Effector memory CD8-positive, alpha-beta T cell (primary cell): ENCODE data around the gene FLT3.
"Not testable (repeated sequence)": the region's sequence is repeated elsewhere in the genome, so short reads cannot be mapped to it uniquely, and the experiment has no call there.

Source experiments
- ATAC-seq: fragments of 150-1000 bp; cut with Tn5 transposase; replicated peaks from 2 replicates; pipeline ENCODE4 v1.10.0; 2021; ENCODE audit warnings: mild to moderate bottlenecking, moderate library complexity
- DNase-seq, 3 experiments: peaks; one replicate each; pipeline ENCODE4 v3.0.0; 2021
- H3K27ac Mint-ChIP-seq, 2 donors: one replicate each; pipeline ENCODE4 v1.8.0; 2022; ENCODE audit warnings: mild to moderate bottlenecking in 2 of 2, mixed read lengths in 2 of 2, moderate library complexity in 2 of 2
- H3K27me3 Mint-ChIP-seq, 2 donors: one replicate each; pipeline ENCODE4 v1.8.0; 2022; ENCODE audit warnings: mixed read lengths in 2 of 2
- H3K36me3 Mint-ChIP-seq: one replicate; pipeline ENCODE4 v1.8.0; 2022; ENCODE audit warnings: mild to moderate bottlenecking, moderate library complexity, mixed read lengths; ENCODE audit not compliant: insufficient read depth
- H3K4me1 Mint-ChIP-seq, 2 donors: one replicate each; pipeline ENCODE4 v1.8.0; 2022; ENCODE audit warnings: low read depth in 2 of 2, mixed read lengths in 2 of 2
- H3K4me3 Mint-ChIP-seq, 2 donors: one replicate each; pipeline ENCODE4 v1.8.0; 2022; ENCODE audit warnings: mild to moderate bottlenecking in 2 of 2, mixed read lengths in 2 of 2, moderate library complexity in 2 of 2
- H3K9me3 Mint-ChIP-seq, 2 donors: one replicate each; pipeline ENCODE4 v1.8.0; 2022; ENCODE audit warnings: mixed read lengths in 2 of 2

Gene FLT3

DNA sequence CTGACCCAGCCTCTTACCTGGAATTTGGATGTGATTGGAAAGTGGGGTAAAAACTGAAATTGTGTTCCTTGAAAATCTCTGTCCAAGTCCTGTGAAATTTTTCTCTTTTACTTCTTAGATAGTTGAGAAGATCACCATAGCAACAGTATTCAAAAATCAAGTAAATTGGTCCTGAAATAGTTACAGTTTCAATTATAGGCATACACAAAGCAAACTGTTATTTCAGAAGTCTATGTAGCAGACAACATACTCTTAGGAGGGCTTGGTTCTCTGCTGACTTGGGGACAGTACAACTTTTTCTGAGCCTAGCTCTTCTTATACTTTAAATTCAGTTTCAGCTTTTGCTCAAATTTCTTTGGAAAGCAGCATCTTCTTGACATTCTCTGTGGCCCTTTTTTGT lies 73.3 kb downstream of the FLT3 start:
- no peak overlapping the region for H3K27ac Mint-ChIP-seq
- no peak overlapping the region for H3K4me3 Mint-ChIP-seq
- no peaks in the 10 kb centered on the region for H3K9me3 Mint-ChIP-seq
- DNase-seq, result no peak
- no peak for ATAC-seq
- H3K4me1 Mint-ChIP-seq, result peaks cover 1 to 5% of the 10 kb centered on the region in 2 donors
- H3K36me3 Mint-ChIP-seq, result peaks cover 3% of the 10 kb centered on the region
- peaks cover 28 to 40% of the 10 kb centered on the region in 2 donors for H3K27me3 Mint-ChIP-seq

DNA sequence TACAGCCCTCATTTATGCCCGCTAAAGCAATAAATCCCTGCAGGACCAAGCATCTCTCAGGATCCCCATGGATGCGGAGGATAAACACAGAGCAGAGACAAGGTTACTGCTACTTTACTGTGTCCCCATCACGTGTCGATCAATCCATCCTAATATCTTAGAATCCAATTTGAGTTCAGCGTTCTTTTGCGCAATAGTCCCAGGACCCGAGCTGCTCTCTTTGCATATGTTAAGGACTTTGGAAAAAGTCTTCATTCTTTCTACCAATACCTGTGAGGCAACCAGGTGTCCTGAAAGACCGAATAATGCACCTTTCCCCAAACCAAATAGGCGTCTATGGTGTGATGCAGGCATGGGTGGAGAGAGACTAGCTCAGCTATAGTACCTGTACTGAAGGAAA lies 73.9 kb downstream of the FLT3 start:
- Mint-ChIP-seq H3K9me3 (no peaks in the 10 kb centered on the region), H3K27ac (no peak overlapping the region), H3K4me1 (peaks cover 0 to 5% of the 10 kb centered on the region in 2 donors), H3K4me3 (no peak overlapping the region), H3K36me3 (peaks cover 3% of the 10 kb centered on the region), H3K27me3 (peaks cover 22 to 35% of the 10 kb centered on the region in 2 donors)
- ATAC-seq, result no peak
- no peak for DNase-seq

DNA sequence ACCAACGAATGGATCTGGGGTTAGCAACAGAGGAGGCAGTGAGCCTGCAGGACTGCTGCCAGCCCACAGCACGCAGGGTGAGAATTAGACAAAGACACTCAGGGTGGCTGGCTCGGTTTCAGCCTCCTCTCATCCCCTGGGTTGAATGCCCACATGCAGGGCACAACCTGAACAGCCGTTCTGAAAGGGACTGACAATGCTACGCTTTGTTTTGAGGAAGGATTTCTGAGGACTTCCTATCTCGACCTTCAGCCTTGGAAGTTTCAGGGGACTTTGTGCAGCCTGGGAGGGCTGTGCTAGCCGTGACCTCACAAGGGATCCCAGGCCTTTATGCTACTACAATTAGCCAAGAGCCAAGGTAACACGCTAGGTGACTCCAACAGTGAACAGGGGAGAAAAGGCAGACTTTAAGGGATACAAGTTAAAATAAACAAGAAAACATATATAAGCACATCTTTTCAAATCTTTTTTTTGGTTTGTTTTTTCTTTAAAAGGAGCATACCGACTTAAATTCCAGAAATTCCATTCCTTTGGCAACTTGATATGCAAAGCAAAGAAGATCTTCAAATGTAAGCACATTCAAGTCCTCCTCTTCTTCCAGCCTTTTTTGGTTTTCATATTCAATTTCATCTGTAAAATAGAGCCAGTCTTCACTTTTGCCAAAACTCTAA lies 77.4 kb downstream of the FLT3 start:
- DNase-seq (no peak), ATAC-seq (no peak)
- H3K4me1 Mint-ChIP-seq, result no peaks in the 10 kb centered on the region
- no peak overlapping the region for H3K4me3 Mint-ChIP-seq
- H3K27ac Mint-ChIP-seq, result no peak overlapping the region
- no peaks in the 10 kb centered on the region for H3K9me3 Mint-ChIP-seq
- peaks cover 3% of the 10 kb centered on the region for H3K36me3 Mint-ChIP-seq
- H3K27me3 Mint-ChIP-seq, result peaks cover 23 to 28% of the 10 kb centered on the region in 2 donors

DNA sequence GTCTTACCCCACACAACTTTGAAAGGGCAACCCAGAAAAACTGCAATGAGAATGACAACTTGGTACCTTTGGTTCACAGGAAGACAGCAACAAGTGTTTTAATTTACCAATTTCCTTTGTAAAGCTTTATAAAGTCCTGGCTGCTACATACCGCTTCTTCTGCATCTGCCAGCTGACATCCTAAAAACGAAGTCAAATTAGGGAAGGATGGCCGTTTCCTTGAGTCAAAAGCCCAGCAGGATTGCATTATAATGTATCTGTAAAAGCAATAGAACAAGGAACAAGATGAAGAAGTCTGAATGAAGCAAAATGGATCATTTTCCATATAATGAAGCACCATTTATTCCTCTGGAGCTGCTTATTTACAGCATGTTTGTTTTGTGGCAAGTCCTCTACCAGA lies 86.1 kb downstream of the FLT3 start:
- Mint-ChIP-seq H3K36me3 (no peaks in the 10 kb centered on the region), H3K27ac (no peak overlapping the region), H3K4me1 (peaks cover 0 to 2% of the 10 kb centered on the region in 2 donors), H3K9me3 (no peaks in the 10 kb centered on the region), H3K27me3 (peaks cover 36 to 58% of the 10 kb centered on the region in 2 donors), H3K4me3 (no peak overlapping the region)
- DNase-seq (no peak), ATAC-seq (no peak)

DNA sequence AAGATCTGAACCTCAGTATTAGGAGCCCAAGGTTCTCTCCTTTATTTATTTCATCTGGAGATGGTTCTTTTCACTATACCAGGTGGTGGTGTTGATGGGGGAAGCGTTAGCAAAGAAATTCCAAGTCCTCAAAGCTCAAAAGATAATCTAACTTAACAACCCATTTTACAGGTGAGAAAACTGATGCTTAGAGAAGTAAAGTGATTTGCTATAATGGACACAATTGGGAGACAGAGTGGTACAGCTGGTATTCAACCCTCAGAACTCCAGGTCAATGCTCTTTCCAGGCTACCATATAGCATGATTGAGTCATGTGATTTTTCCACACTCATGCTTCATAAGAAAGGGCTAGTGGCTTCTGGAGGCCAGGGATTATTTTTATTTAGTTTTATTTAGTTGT lies 86.9 kb downstream of the FLT3 start:
- ATAC-seq, result no peak
- Mint-ChIP-seq H3K27me3 (peaks cover 38 to 51% of the 10 kb centered on the region in 2 donors), H3K27ac (no peak overlapping the region), H3K9me3 (no peaks in the 10 kb centered on the region), H3K36me3 (no peaks in the 10 kb centered on the region), H3K4me3 (no peak overlapping the region), H3K4me1 (peaks cover 0 to 2% of the 10 kb centered on the region in 2 donors)
- DNase-seq, result no peak

DNA sequence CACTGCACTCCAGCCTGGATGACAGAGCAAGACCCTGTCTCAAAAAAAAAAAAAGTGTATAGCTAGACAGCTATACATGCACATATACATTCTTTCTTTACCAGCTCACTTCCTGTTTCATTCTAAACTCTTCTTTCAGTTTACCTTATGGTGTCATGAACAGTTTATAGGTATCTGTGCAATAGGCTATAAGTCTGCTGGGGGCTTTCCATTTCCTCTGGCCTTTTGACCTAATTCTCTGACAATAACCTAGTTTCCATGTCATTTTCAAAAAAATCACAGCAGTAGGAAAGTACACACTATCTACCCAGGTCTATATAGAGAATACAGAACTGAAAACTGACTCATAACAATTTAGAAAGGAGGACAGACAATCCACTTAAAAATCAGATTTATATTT lies 87.5 kb downstream of the FLT3 start:
- ATAC-seq (peak; percentile 26), DNase-seq (no peak)
- Mint-ChIP-seq H3K4me1 (peaks cover 0 to 2% of the 10 kb centered on the region in 2 donors), H3K27me3 (peaks cover 38 to 48% of the 10 kb centered on the region in 2 donors), H3K9me3 (no peaks in the 10 kb centered on the region), H3K36me3 (peaks cover 1% of the 10 kb centered on the region), H3K4me3 (no peak overlapping the region), H3K27ac (no peak overlapping the region)

DNA sequence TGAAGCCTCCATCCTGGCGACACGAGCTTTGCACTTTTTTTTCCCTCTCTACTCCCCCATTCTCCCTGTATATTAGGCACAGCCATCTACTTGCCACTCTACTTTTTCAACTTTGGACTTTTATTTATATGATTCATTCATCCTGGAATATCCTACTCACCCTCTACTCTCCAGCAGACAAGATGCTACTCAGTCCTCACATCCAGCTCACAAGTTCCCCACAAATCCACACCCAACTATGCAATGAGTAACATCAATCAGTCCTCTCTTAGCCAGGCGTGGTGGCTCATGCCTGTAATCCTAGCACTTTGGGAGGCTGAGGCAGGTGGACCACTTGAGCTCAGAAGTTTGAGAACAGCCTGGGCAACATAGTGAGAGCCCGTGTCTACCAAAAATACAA lies 88.0 kb downstream of the FLT3 start:
- H3K27ac Mint-ChIP-seq, result no peak overlapping the region
- no peak for DNase-seq

DNA sequence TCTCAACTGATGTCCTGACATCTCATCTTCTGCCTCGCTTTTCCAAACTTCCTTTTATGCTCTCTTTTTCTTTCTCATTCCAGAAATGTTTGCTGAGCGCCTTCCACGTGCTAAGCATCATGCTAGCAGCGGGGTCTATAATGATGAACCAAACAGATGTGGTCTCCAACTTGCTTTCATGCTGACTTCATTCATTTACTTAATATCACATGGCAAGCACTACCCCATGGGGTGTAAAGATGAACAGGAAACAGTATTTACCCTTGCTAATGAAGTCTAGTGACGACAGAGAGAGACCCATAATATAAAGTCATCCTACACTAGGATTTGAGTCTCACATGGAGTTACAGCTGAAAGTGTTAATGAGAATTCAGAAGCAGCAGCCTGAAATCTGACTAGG lies 90.3 kb downstream of the FLT3 start:
- peaks cover 0 to 2% of the 10 kb centered on the region in 2 donors for H3K4me1 Mint-ChIP-seq
- peaks cover 28 to 36% of the 10 kb centered on the region in 2 donors for H3K27me3 Mint-ChIP-seq
- DNase-seq (no peak), ATAC-seq (no peak)
- no peak overlapping the region for H3K27ac Mint-ChIP-seq
- H3K4me3 Mint-ChIP-seq, result no peak overlapping the region
- H3K9me3 Mint-ChIP-seq, result no peaks in the 10 kb centered on the region
- H3K36me3 Mint-ChIP-seq, result peaks cover 4% of the 10 kb centered on the region

More for the DNA sequence above, 88.0 kb downstream of the FLT3 start:
- Mint-ChIP-seq H3K4me3 (no peak overlapping the region), H3K9me3 (no peaks in the 10 kb centered on the region), H3K4me1 (peaks cover 0 to 2% of the 10 kb centered on the region in 2 donors), H3K27me3 (peaks cover 38 to 43% of the 10 kb centered on the region in 2 donors), H3K36me3 (peaks cover 4% of the 10 kb centered on the region)
- no peak for ATAC-seq

DNA sequence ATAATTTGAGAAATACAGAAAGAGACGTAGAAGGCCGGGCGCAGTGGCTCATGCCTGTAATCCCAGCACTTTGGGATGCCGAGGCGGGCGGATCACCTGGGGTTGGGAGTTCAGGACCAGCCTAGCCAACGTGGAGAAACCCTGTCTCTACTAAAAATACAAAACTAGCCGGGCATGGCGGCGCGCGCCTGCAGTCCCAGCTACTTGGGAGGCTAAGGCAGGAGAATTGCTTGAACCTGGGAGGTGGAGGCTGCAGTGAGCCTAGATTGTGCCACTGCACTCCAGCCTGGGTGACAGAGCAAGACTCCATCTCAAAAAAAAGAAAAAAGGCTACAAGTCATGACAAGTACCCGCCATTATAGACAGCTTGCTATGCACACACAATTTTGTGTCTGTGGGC lies 95.4 kb downstream of the FLT3 start:
- H3K4me3 Mint-ChIP-seq, H3K4me1 Mint-ChIP-seq, H3K9me3 Mint-ChIP-seq: not testable (repeated sequence)

DNA sequence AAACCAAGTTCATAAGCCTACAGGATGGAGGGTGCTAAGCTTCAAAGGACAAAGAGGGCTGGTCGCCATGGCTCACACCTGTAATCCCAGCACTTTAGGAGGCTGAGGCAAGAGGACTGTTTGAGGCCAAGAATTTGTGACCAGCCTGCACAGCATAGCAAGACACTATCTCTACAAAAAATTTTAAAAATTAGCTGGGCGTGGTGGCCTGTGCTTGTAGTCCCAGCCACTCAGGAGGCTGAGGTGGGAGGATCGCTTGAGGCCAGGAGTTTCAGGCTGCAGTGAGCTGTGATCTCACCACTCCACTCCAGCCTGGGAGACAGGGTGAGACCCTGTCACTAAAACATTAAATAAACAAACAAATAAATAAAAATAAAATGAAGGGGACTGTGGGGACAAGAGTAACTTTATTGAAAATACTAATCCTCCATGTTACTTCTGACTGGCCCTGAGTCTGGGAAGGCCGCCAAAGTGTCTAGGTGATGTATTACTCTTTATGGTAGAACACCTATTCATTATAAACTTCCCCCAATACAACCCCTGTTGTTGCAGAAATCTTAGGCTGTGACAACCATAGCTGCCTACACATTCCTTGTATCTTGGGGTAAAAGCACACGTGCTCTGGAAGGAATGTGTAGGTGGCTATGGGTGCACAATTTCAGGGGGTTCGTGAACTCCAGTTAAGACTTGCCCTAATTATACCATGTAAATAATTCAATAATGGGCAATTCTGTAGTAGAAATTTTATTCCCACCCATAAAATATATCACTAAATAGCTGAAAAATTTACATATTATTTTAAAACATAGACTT lies 97.3 kb downstream of the FLT3 start:
- peaks cover 0 to 12% of the 10 kb centered on the region in 2 donors for H3K27me3 Mint-ChIP-seq
- DNase-seq (no peak), ATAC-seq (no peak)
- no peak overlapping the region for H3K27ac Mint-ChIP-seq
- no peaks in the 10 kb centered on the region for H3K9me3 Mint-ChIP-seq
- H3K36me3 Mint-ChIP-seq, result peaks cover 4% of the 10 kb centered on the region
- no peak overlapping the region for H3K4me3 Mint-ChIP-seq
- no peaks in the 10 kb centered on the region for H3K4me1 Mint-ChIP-seq

More for the DNA sequence above, 95.4 kb downstream of the FLT3 start:
- not testable (repeated sequence) for H3K36me3 Mint-ChIP-seq, H3K27ac Mint-ChIP-seq, ATAC-seq, DNase-seq
- peaks cover 10 to 19% of the 10 kb centered on the region in 2 donors for H3K27me3 Mint-ChIP-seq

DNA sequence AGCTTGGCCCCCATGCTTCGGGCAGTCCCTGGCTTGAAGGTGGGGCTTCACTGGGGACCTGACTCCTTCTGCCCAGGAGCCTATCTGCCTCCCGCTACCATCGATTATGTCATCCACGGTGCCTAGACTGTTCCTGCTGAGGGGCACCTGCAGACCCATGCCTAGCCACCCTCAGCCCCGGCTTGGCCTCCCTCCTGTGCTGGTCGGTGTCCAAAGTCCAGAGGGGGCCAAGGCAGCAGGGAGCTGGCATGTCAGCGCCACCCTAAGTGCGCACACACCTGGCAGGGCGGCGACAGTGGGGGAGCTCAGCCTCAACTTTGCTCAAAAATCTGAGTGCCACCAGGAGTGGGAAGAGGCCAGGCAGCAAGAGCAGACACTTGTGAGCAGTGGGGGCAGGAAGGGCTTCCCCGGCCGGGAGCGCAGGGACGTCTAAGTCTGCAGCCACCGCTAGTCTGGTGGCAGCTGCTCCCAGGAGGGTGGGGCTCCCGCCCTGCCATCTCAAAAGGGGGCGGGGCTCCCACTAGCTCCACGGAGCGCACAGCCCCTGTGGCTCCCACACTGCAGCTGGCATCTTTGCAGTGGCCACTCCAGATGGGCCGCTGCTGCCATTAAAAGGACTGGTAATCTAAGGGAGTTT lies 98.4 kb downstream of the FLT3 start:
- H3K27ac Mint-ChIP-seq, result no peak overlapping the region
- ATAC-seq (no peak), DNase-seq (no peak)
- H3K27me3 Mint-ChIP-seq, result peaks cover 0 to 12% of the 10 kb centered on the region in 2 donors
- H3K4me3 Mint-ChIP-seq, result no peak overlapping the region
- no peaks in the 10 kb centered on the region for H3K9me3 Mint-ChIP-seq
- no peaks in the 10 kb centered on the region for H3K4me1 Mint-ChIP-seq
- no peaks in the 10 kb centered on the region for H3K36me3 Mint-ChIP-seq

DNA sequence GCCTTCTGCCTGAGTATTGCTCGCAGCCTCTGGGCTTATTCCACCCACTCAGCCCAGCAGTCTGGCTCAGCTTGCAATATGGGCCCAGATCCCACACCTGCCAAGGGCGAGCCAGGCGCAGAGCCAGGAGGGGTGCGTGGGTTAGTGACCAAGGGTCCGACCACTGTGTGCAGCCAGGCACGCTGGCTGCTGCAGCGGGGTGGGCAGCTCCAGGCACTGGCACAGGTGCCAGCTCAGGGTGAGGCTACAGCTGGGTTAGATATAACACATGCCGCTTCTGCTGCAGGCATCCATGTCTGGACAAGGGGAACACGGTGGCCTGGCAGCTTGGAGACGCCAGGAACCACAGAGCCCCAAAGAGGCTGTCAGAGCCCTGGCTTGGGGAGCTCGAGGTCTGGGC lies 99.3 kb downstream of the FLT3 start:
- peaks cover 0 to 12% of the 10 kb centered on the region in 2 donors for H3K27me3 Mint-ChIP-seq
- ATAC-seq, result no peak
- no peaks in the 10 kb centered on the region for H3K4me1 Mint-ChIP-seq
- no peaks in the 10 kb centered on the region for H3K9me3 Mint-ChIP-seq
- H3K4me3 Mint-ChIP-seq, result no peak overlapping the region
- no peak overlapping the region for H3K27ac Mint-ChIP-seq
- no peaks in the 10 kb centered on the region for H3K36me3 Mint-ChIP-seq
- no peak for DNase-seq

DNA sequence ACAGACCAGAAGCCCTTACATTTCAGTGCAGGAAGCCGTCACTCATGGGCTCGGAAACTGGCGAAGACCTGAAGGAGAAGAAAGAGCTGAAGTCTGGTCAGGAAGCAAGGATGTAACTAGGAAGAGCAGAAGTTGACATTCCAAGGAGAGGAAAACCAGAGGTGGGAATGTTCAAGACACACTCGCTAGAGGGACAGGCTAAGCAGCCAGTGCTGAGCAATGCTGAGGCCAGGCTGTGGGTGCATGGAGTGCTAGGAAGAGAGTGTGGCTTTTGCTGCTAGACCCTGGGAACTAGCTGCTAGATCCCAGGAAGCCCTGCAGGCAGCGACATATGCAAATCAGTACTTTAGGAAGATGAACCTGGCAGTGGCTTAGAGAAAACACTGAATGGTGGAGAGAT lies 99.8 kb downstream of the FLT3 start:
- no peak overlapping the region for H3K27ac Mint-ChIP-seq
- ATAC-seq (no peak), DNase-seq (no peak)
- H3K27me3 Mint-ChIP-seq, result peaks cover 0 to 12% of the 10 kb centered on the region in 2 donors
- no peaks in the 10 kb centered on the region for H3K9me3 Mint-ChIP-seq
- no peak overlapping the region for H3K4me3 Mint-ChIP-seq
- H3K36me3 Mint-ChIP-seq, result no peaks in the 10 kb centered on the region
- no peaks in the 10 kb centered on the region for H3K4me1 Mint-ChIP-seq
